HG02759 (cell line): ENCODE measurements around the gene EPHB6.

ENCODE experiments used
- ATAC-seq: cut with Tn5 transposase; IDR thresholded peaks from one replicate; pipeline ENCODE4 v1.9.1; 2021; ENCODE audit warnings: mild to moderate bottlenecking, moderate library complexity; ENCODE audit not compliant: unreplicated experiment

The EPHB6 gene

GRCh38 chr7:142832417-142832816 is 22.5 kb upstream of the EPHB6 start:
- no peak for ATAC-seq

DNA sequence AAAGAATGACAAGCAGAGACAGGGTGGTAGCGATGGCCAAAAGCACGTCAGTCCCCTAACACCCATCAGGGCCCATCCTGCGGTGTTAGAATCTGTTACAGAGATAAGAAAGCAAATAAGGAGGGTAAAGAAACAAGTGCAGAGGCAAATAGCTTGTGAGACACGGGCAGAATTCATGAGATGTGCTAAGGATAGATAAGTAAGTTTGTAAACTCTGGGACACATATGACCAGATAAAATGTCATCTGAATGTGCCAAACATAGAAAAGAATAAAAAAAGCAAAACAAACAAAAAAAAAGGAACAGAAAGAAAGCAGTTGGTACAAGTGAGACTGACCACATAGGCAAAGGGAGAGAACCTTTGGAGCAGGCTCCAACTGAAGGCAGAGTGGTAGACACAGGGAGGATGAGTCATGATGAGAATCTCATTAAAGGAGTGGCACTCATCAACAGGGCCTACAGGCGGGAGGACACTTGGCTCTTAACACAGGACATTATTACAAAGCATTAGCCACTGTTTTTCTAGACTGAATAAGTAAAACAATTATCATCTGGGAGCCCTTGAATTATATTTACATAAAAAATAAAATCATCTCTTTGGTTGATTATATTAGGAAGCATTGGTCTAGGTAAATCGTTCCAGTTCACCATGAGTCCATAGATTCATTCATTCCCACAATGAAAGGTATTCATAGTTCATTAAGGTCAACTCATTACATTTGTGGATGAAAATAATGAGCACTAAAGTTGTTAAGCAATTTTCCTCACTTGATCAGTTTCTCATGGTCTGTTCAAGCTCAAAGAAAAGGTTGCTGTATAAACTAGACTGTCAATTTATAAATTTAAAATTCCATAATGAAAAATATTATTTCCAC is 21.5 kb upstream of the EPHB6 start:
- peak; percentile 70 for ATAC-seq

DNA sequence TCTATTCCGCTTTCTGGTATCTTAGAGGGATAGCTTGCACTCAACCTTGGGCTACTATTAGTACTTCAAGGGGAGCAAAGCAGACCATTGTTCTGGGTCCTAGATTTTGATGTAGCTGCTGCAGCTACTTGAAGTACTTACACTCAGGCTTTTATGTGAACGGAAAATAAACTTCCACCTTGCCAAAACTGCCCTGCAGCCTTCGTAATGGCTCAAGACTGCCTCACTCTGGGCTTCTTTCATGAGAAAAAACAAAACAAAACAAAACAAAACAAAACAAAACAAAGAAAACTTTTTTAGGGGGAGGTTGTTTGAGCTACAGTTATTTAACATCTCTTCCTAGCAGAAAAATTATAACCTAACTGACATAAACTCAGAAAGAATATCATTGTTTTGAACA is 19.4 kb upstream of the EPHB6 start:
- ATAC-seq: no peak

DNA sequence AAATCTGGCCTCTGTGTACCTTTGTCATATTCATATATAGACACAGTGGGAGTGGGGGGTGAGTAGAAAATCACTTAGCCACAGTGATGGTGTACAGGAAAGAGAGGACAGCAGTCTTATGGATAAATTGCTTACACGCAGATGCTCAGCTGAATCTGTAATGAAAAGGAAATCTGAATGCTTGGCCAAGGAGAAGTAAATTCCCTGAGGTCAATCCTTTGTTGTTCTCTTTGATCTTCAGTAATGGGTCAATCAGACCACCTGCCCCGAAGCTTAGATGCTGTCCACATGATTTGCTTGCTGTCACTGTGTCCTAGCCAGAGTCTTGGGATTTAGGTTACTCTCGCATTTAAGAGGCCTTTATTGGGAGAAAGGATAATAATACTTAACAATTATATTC is 18.4 kb upstream of the EPHB6 start:
- no peak for ATAC-seq

DNA sequence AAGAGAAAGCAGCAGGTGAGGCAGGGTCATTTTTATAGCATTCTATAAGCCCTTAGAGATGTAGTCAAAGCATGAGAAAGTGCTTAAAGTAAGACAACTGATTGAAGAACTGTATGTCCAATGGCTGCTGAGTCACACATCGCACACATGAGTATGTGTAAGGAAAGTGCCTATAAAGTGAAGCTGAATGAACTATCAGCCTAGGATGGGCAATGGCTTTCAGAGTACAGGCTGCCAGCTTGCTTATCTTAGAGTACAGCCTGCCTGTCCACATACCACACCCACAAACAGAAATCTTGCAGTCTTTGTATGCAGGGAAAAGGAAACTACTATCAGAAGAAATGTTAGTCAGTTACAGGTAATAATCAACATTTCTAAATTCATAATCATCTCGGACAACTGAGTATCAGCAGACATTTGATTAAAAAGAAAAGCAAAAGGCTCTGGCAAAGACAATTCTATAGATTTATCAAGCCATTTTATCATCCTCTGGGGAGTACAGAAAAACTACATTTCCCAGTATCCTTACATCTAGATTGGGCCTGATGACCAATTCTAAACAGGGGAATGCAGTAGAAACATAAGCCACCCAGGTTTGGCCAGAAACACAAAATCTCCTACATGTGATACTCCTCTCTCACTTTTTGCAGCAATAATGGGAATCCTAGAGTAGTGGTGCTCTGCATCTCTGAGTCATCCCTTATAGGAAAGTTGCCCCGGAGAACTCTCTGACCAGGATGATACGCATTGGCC is 16.2 kb upstream of the EPHB6 start:
- no peak for ATAC-seq

DNA sequence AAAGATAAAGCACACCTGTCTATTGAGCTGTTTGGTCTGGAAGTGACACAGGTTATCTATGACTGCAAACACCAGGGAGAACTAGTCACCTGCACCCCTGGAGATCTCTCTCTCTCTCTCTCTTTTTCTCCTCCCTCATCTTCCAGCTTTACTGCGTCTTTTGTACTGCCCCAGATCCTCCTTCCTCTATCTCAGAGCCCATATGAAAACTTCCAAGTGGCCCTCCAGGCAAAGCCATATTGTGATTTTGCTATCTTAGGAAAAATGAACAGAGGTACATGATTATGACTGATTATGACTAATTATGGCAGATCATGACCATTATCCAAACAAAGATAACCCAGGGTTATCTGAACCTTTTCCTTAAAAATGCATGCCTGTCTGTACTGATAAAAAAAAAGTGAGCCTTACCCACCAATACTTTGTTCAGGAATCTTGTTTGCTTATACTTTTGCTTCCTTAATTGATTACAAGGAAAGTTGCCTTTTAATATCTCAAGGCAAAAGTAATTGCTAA is 12.6 kb upstream of the EPHB6 start:
- no peak for ATAC-seq

DNA sequence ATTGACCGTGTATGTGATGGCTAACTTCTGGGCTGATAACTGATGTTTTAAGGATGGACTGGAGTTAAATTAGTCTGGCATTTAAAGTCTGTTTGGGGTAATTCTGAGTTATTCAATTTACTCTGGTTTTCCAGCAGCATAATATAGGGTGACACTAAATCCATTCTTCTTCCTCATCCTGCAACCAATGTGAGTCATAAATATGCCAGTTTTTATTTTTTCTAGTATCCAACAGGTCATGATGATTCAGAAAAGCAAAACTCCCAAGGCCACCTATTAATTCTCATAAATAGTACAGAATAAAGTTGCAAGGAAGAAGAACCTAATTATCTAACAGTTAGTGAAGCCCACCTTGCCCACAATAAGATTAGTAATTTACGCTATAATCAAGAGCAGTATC is 7.5 kb upstream of the EPHB6 start:
- ATAC-seq: no peak

- ATAC-seq: no peak
Measured at GRCh38 chr7:142851269-142851668, 3.6 kb upstream of the EPHB6 start.

- no peak for ATAC-seq
Measured at GRCh38 chr7:142851919-142852318, 3.0 kb upstream of the EPHB6 start.

GRCh38 chr7:142853739-142854371 is 1.0 kb upstream of the EPHB6 start:
- ATAC-seq: peak; percentile 87

DNA sequence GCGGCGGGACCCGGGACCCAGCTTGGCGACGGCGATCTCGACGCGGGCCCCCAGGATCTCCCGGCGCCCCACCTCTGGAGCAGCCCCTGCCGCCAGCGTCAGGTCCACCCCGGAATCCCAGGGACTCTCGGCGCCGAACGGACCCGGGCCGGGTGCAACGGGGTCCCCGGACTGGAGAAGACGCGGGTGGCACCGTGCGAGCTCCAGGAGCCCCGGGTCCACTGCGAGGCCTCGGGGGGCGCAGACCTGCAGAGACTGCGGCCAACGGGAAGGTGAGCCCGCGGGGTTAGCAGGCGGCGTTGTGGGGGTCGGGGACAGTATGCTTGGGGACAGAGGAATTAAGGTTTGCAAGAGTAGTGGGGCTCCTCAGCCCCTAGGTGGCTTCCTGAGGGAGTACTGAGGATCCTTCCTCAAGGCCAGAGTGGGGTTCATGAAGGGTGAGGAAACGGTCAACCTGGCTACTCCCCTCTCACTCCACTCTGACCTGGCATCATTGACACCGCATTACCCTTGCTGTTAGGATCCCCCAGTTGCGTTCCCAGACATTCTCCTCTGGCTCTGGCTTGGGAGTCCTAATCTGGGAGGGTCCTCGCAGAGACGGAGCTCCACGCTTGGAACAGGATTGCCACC is 353 bp downstream of the EPHB6 start:
- ATAC-seq: no peak

- no peak for ATAC-seq
Measured at GRCh38 chr7:142855756-142856564, 1.1 kb downstream of the EPHB6 start.

DNA sequence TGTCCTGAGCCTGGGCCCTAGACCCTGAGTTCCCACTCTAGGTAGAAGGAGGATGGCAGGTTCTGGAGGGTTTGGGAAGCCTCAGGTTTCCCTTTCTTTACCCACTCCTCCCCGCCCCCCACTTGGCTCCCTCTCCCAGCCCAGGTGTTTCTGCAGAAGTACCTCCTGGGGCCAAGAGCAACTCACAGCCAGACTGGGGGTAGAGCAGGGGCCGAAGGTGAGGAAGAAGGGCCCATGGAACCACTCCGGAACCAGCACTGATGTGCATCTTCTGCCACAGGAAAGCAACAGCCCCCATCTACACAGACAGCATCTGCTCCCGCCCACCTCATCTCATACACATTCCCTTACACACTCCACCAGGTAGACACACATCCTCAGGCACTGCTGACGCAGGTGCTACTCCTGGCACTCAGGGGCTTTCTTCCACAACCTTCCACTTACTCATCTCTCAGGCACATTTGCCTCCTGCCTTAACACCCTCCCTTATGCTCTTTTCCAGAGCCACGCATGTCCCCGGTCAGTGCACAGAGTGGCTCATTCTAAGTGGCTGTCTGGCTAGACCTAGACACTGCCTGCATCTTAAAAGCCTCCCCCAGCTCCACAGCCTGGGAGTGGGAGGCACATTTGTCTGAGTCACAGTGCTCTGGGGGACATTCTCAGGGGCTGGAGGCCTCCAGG is 1.8 kb downstream of the EPHB6 start:
- no peak for ATAC-seq

- no peak for ATAC-seq
Measured at GRCh38 chr7:142857625-142858024, 2.7 kb downstream of the EPHB6 start.

DNA sequence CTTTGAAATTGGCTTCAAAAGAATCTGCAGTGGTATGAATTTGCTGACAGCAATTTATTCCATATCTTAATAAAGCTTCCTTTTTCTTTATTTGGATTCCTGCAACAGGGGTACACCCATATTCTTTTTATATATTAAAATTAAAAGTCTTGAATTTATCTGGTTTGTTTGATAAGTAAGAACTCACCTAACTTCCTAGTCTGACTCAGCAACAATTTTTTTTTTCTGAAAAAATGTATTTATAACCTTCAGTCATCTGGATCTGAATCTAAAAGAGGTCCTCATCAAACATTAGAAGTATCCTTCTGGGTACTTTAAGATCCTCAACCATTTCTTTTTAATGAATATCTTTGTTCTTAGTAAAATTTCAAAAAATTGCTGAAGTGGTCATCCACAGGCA is 4.5 kb downstream of the EPHB6 start:
- no peak for ATAC-seq

DNA sequence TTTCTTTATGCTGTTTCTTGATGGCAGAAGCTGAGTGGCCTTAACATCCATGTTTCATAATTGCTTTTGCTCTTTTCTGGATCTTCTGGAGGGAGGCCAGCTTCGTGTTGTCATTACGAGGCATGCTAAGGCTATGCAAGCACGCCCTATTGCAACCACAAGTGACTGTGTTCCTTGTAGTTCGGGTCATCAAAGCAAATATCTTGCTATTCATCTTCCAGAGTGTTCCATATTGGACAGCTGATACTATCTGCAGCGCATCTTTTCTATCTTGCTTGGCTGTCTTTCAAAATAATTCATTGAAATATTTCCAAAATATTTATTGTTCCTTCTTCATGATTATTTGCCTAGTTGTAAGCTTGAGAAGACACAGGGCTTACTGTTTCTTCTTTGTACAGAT is 5.0 kb downstream of the EPHB6 start:
- no peak for ATAC-seq

DNA sequence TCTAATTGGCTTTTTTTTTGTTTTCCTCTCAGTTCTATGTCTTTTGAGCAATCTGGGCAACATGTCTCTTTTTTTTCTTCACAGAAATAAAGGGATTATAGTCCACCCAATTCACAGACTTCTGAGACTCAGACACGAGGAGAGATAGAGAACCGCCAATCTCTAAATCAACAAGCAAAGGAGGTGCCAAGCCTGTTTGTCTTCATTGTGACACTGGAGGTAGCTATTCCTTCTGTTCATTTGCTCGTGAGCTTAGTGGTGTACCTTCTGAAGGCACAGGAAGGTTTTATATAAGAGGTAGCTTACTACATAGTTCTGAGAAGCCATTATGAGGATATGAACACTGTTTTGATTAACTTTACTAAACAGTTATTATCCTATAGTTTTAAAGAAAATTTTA is 6.1 kb downstream of the EPHB6 start:
- ATAC-seq: no peak

- ATAC-seq: no peak
Measured at GRCh38 chr7:142862351-142862750, 7.5 kb downstream of the EPHB6 start.

GRCh38 chr7:142862786-142863400 is 8.0 kb downstream of the EPHB6 start:
- ATAC-seq: no peak
